Measurements from ENCODE around the gene HEATR5A.

The HEATR5A gene

DNA sequence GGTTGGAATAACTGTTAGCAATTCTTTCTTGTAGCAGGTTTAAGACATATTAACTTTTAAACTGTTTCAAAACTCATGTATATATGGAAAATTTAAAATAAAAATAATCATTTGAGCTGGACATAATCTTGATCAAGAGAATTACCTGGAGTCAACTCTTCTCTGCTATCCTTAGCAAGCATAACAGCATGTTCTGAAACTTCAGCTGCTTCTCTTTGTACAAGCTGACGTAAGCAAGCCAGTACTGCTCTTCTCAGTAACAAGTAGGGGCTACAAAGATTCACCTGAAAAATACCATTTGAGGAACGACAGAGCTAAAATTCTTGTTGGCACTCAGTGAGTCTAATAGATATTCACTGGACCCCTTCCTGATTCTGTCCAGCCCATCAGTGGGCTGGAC, 83.0 kb downstream of the HEATR5A start:
- no peak for TF ChIP-seq GATA3 (IDR thresholded peaks at IDR 0.05; ENCODE audit: low read depth, low read length)
- no peak for TF ChIP-seq GATA2 (IDR thresholded peaks at IDR 0.05; ENCODE audit: low read depth, low read length)

DNA sequence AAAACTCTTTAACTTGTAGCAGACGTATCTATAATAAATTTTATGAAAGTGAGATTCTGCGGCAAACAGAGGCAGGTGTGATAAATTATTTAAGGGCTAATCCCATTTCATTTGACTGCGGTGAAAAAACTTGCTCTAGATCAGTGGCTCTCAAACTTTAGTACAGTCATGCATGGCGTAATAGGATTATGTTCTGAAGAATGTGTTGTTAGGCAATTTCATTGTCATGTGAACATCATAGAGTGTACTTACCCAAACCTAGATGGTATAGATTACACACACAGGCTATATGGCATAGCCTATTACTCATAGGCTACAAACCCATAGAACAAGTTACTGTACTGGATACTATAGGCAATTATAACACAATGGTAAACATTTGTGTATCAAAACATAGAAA, 83.7 kb downstream of the HEATR5A start:
- TF ChIP-seq GATA3 (IDR thresholded peaks at IDR 0.05; ENCODE audit: low read depth, low read length) (no peak), GATA2 (IDR thresholded peaks at IDR 0.05; ENCODE audit: low read depth, low read length) (no peak)

DNA sequence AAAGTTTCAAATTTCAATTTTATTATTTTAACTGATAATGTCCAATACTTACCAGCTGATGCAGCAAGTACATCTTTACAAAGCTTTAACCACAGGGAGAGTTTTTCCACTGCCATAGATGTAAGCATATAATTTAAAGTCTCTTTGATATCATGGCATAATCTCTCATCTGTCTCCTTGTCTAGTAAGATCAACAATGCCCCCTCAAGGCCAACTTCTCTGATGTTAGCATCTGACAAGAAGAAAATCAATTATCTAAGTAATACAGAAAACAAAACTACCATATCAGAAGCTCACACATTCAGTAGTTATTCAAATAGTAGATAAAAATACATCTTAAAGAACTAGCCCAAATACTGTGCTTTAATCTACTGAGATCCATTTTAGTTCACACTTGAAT, 94.2 kb downstream of the HEATR5A start:
- no peak for TF ChIP-seq GATA2 (IDR thresholded peaks at IDR 0.05; ENCODE audit: low read depth, low read length)

DNA sequence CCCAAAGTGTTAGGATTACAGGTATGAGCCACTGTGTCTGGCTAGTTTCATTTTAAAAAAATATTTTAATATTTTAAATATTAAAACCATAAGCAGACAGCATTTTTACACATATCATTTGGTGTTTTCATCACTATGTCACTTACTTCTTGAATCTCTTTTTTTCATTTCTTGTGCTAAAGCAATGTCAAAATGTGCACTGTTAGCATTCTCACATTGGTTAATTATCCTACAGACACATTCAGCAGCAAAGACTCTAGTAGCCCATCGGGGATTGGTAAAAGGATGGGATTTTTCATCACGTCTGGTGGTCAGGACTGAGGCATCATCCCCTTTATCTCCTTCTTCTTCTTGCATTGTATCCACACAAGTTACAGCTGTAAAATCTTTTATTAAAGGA, 96.9 kb downstream of the HEATR5A start:
- TF ChIP-seq GATA2 (IDR thresholded peaks at IDR 0.05; ENCODE audit: low read depth, low read length) (no peak), GATA3 (IDR thresholded peaks at IDR 0.05; ENCODE audit: low read depth, low read length) (no peak)

DNA sequence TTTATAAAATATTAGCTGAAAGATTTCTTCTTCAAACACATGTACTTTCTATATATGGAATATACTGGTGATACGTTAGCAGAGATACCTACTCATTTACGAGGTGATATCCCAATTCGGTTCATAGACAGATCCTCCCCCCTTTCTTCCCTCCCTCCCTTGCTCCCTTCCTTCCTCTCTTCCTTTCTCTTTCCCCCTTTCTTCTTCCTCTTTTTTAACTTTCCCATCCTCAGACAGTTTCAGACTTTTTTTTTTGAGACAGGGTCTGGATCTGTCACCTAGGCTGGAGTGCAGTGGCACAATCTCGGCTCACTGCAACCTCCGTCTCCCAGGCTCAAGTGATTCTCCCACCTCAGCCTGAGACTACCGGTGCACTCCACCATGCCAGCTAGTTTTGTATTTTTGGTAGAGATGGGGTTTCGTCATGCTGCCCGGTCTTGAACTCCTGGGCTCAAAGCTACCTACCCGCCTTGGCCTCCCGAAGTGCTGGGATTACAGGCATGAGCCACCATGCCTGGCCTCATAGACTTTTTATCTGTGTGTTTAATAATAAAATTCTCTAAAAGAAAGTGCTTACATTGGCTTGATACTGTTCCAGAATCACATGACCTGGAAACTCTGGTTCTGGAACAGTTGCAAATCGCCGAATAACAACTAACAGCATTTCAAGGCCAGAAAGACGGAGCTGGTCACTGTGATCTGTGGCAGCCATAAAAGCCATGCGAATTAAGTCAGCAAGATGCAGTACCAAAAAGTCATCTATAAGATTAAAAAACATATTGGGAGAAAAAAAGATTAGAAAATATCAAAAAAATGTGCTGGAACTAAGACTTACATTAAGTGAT, 99.2 kb downstream of the HEATR5A start:
- TF ChIP-seq GATA3 (IDR thresholded peaks at IDR 0.05; ENCODE audit: low read depth, low read length) (no peak), GATA2 (IDR thresholded peaks at IDR 0.05; ENCODE audit: low read depth, low read length) (no peak)

DNA sequence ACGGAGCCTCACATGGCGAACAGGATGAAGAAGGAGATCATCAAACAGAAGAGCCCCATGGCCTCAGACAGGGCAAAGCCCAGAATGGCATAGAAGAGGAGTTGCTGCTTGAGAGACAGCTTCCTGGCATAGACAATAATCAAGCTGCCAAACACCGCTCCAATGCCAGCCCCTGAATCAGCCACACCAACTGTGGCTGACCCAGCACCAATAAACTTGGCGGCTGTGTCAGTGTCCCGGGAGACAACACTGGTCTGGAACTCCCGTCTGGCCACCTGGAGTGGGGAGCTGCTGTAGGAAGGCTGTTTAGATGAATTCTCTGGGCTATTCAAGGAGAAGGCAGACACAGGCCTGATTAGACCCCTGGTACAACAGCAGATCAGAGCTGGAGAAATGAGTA, 100.1 kb downstream of the HEATR5A start:
- TF ChIP-seq GATA3 (IDR thresholded peaks at IDR 0.05; ENCODE audit: low read depth, low read length) (no peak), GATA2 (IDR thresholded peaks at IDR 0.05; ENCODE audit: low read depth, low read length) (no peak)

DNA sequence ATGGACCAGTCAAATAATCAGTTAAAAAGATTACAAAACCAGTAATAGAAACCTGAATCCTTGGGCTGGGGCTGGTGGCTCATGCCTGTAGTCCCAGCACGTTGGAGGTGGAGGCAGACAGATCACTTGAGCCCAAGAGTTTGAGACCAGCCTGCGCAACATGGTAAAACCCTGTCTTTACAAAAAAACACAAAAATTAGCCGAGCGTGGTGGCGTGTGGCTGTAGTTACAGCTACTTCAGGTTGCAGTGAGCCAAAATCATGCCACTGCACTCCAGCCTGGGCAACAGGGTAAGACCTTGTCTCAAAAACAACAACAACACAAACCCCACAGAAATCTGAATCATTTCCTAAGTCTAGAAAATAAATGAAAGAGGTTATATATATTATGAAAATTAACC, 100.6 kb downstream of the HEATR5A start:
- TF ChIP-seq GATA2 (IDR thresholded peaks at IDR 0.05; ENCODE audit: low read depth, low read length) (no peak), GATA3 (IDR thresholded peaks at IDR 0.05; ENCODE audit: low read depth, low read length) (no peak)

DNA sequence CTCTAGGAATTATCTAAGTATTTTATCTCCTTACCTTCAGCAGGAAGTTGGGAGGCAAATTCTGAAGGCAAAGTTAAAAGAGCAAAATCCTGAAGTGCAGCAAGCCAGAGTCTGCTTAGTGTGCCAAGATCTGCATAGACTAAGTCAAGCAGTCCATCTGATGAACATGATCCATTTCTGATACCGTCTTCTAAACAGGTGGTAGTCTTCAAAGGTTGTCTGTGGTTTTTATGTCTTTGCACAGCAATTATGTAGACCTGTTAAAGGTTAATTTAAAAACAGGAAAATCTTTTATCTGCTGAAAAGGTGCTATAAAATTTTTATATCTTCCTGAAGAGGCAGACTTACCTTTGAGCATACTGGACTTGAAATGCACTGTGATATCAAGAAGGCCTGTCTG, 107.4 kb downstream of the HEATR5A start:
- no peak for TF ChIP-seq GATA2 (IDR thresholded peaks at IDR 0.05; ENCODE audit: low read depth, low read length)

DNA sequence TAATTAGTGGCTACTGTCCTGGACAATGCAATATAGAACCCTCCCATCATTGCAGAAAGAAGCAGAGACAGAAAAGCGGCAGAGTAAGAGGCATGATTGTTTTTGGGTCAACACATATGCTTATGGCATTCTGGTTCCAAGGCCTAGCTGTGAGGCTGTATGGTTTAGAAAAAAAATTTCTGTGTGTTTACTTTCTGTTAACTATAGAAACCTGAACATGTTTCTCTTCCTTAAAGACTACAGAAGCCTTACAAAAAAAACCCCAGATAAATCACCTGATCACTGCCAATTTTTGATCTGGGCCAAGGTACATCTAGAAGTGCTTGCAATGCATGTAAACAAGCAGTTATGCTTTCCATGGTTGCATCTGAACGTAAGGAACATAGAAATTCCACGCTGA, 112.7 kb downstream of the HEATR5A start:
- TF ChIP-seq GATA3 (IDR thresholded peaks at IDR 0.05; ENCODE audit: low read depth, low read length) (no peak), GATA2 (IDR thresholded peaks at IDR 0.05; ENCODE audit: low read depth, low read length) (no peak)

DNA sequence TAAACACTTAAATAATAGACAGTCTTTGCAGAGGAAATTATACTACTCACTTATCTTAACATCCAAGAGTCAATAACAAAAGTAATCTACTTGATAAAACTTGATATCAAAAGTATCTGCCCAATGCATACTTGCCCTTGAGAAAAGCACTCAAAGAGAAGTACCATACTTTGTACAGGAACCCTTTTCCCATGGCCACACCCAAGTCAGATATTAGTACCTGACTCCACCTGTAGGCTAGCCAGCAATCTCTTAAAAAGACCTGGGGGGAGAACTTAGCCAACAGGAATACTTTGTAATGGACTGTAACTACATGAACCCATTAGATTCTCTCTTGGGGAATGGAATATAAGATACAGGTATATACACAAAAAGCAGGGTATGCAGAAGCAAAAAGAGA, 113.2 kb downstream of the HEATR5A start:
- TF ChIP-seq GATA3 (IDR thresholded peaks at IDR 0.05; ENCODE audit: low read depth, low read length) (no peak), GATA2 (IDR thresholded peaks at IDR 0.05; ENCODE audit: low read depth, low read length) (no peak)

DNA sequence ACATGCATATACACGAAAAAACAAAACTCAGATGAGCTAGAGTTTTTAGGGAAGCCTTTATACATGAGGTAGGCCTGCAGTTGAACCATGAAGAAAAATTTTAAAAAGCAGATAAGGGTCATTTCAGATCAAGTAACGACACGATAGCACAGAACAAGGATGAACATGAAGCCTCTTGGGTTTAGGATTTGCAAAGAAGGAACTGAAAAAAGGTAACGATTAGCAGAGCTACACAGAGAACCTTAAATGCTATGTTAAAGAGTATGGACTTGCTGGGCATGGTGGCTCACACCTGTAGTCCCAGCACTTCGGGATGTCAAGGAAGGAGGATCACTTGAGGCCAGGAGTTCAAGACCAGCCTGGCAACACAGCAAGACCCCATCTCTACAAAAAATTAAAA, 116.7 kb downstream of the HEATR5A start:
- TF ChIP-seq GATA2 (IDR thresholded peaks at IDR 0.05; ENCODE audit: low read depth, low read length) (no peak), GATA3 (IDR thresholded peaks at IDR 0.05; ENCODE audit: low read depth, low read length) (no peak)

DNA sequence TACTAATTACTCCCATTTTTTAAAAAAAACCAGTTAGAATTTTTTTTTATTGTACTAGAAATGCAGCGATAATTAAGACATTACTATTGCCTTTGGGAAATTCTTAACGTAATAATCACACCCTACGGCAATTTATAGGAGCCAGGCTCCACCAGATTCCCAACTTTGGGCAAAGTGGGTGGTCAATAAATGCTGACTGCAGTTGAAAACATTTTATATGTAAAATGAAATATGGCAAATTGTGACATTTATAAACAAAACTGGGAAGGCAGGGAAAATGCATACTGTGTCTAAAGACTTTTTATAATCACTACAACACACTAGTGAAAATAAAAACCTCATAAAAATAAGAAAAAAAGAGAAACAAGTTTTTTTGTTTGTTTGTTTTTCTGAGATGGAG, 119.5 kb downstream of the HEATR5A start:
- TF ChIP-seq GATA3 (IDR thresholded peaks at IDR 0.05; ENCODE audit: low read depth, low read length) (no peak), GATA2 (IDR thresholded peaks at IDR 0.05; ENCODE audit: low read depth, low read length) (no peak)

DNA sequence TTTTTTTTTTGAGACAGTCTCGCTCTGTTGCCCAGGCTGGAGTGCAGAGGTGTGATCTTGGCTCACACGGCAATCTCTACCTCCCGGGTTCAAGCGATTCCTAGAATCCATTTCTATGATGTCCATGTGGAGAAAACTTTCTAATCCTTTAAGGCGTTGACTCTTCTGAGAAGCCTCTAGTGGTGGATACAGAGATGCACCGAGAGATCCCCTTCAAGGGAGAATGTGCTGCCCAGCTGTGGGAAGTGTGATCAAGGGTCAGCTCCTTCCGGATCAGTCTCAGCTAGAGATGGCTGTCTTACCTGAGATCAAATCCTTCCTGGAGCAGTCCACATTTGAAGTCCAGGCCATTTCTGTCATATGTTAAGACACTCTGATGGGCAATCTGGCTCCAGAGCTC, 120.1 kb downstream of the HEATR5A start:
- no peak for TF ChIP-seq GATA2 (IDR thresholded peaks at IDR 0.05; ENCODE audit: low read depth, low read length)
- TF ChIP-seq GATA3 (IDR thresholded peaks at IDR 0.05; ENCODE audit: low read depth, low read length): no peak

DNA sequence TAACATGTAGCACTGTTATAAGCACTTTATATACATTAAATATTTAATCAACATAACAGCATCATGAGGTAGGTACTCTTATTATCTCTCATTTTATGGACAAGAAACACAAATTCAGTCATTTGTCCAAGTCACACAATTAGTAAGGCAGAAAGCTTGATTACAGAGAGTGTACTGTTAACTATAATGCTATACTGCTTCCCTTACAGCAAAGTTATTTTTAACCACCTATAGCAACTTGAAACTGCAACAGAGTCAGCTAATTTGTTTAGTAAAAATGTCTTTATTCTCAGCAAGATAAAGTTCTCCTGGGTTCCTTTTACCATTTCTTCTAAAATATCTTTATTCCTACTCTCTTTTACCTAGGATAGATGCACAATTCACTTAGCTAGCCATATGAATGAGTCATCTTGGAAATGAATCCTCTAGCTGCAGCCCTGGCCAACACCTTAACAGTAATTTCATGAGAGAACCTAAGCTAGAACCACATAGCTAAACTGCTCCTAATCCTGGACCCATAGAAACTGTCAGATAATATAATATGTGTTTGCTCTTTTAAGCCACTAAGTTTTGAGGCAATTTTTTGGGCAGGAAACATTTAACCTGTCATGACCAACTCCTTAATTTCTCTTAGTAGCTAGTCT, 122.5 kb downstream of the HEATR5A start:
- TF ChIP-seq GATA2 (IDR thresholded peaks at IDR 0.05; ENCODE audit: low read depth, low read length): no peak
- TF ChIP-seq GATA3 (IDR thresholded peaks at IDR 0.05; ENCODE audit: low read depth, low read length): no peak

DNA sequence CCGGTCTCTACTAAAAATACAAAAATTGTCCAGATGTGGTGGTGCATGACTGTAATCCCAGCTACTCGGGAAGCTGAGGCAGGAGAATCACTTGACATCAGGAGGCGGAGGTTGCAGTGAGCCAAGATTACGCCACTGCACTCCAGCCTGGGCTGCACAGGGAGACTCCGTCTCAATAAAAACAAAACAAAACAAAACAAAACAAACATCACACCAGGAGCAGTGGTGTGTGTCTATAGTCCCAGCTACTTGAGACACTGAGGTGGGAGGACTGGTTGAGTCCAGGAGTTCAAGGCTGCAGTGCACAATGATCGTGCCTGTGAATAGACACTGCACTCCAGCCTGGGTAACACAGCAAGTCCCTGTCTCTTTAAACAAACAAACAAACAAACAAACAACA, 123.2 kb downstream of the HEATR5A start:
- TF ChIP-seq GATA3 (IDR thresholded peaks at IDR 0.05; ENCODE audit: low read depth, low read length) (no peak), GATA2 (IDR thresholded peaks at IDR 0.05; ENCODE audit: low read depth, low read length) (no peak)

All from SH-SY5Y (cell line).